ENCODE measurements around the gene PSMD12. TPM values are rescaled to one million over a fixed set of nuclear protein-coding genes. Genes with fewer than 3 reads are reported as not detected.
"Not testable (repeated sequence)": the region's sequence is repeated elsewhere in the genome, so short reads cannot be mapped to it uniquely, and the experiment has no call there.

Gene PSMD12
- polyA plus RNA-seq, 1 experiment = 12.8 TPM

DNA sequence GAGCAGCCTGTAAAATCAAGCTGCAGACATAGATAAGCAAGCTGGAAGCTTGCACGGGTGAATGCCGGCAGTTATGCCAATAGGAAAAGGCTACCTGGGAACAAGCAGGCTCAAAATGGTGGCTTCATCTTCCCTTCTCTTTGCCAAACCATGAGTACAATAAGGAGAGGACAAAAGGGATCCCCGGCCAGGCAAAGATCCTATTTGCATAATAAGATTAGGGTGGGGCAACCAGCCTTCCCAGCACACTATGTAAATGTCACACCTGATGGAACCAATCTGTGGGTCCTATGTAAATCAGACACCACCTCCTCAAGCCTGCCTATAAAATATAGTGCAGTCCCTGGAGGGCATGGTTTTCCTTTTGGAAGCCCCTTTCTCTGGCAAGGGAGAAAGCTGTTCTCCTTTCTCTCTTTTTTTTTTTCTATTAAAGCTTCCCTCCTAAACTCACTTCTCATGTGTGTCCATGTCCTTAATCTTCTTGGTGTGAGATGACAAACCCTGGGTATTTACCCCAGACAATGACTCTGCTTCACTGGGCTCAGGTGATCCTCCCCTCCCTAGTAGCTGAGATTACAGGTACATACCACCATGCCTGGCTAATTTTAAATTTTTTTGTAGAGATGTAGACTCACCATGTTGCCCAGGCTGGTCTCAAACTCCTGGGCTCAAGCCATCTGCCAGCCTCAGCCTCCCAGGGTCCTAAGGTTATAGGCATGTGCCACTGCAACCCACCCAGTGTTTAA is 44.2 kb downstream of the PSMD12 start:
- TF ChIP-seq, protein P1, sequence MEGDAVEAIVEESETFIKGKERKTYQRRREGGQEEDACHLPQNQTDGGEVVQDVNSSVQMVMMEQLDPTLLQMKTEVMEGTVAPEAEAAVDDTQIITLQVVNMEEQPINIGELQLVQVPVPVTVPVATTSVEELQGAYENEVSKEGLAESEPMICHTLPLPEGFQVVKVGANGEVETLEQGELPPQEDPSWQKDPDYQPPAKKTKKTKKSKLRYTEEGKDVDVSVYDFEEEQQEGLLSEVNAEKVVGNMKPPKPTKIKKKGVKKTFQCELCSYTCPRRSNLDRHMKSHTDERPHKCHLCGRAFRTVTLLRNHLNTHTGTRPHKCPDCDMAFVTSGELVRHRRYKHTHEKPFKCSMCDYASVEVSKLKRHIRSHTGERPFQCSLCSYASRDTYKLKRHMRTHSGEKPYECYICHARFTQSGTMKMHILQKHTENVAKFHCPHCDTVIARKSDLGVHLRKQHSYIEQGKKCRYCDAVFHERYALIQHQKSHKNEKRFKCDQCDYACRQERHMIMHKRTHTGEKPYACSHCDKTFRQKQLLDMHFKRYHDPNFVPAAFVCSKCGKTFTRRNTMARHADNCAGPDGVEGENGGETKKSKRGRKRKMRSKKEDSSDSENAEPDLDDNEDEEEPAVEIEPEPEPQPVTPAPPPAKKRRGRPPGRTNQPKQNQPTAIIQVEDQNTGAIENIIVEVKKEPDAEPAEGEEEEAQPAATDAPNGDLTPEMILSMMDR (IDR thresholded peaks at IDR 0.05; ENCODE audit: insufficient read depth, low read depth, low read length) = no peak
- Histone ChIP-seq H3K36me3 (ENCODE audit: control insufficient read depth, insufficient read depth, low read length) (no peaks in the 10 kb centered on the region), H3K4me3 (ENCODE audit: low read depth, low read length) (no peak overlapping the region), H3K27me3 (ENCODE audit: control insufficient read depth, insufficient read depth, low read length) (no peaks in the 10 kb centered on the region)
- ChIA-PET CTCF (interaction anchor here (1.2 kb wide), 1 partner anchor 11 kb away, joined by 3 read pairs; no protein-coding TSS in a partner anchor), POLR2A (no interaction called here)
- no peak for DNase-seq (ENCODE audit: low read depth)

- POLR2A ChIA-PET; H3K36me3 ChIP-seq (ENCODE audit: control insufficient read depth, insufficient read depth, low read length); H3K27me3 ChIP-seq (ENCODE audit: control insufficient read depth, insufficient read depth, low read length); CTCF ChIA-PET; DNase-seq (ENCODE audit: low read depth); H3K4me3 ChIP-seq (ENCODE audit: low read depth, low read length): not testable (repeated sequence)
Measured at GRCh38 chr17:67321486-67321885, 44.9 kb downstream of the PSMD12 start.

DNA sequence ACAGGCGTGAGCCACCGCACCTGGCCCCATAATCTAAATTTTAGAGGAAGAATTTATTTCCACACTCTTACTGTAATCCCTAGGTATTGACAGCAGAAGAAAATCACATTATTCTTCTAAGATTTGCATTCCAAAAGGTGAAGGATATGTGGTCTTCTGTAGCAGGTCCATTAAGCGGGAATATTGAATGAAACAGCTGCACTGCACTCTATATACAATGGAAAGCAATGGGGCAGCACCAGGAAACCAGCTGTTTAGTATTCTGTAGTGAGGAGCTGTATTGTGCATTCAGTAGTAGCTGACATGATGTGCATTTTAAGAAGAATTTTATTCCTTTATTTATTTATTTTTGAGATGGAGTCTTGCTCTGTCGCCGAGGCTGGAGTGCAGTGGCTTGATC is 49.6 kb downstream of the PSMD12 start:
- H3K27me3 ChIP-seq (ENCODE audit: control insufficient read depth, insufficient read depth, low read length) = no peaks in the 10 kb centered on the region
- POLR2A ChIA-PET = no interaction called here
- no peak for DNase-seq (ENCODE audit: low read depth)
- H3K36me3 ChIP-seq (ENCODE audit: control insufficient read depth, insufficient read depth, low read length) = no peaks in the 10 kb centered on the region
- TF ChIP-seq, protein P1 (IDR thresholded peaks at IDR 0.05; ENCODE audit: insufficient read depth, low read depth, low read length) = no peak
- H3K4me3 ChIP-seq (ENCODE audit: low read depth, low read length) = no peak overlapping the region
- CTCF ChIA-PET = interaction anchor here (1.7 kb wide), 1 partner anchor 9 kb away, joined by 5 read pairs; no protein-coding TSS in a partner anchor

DNA sequence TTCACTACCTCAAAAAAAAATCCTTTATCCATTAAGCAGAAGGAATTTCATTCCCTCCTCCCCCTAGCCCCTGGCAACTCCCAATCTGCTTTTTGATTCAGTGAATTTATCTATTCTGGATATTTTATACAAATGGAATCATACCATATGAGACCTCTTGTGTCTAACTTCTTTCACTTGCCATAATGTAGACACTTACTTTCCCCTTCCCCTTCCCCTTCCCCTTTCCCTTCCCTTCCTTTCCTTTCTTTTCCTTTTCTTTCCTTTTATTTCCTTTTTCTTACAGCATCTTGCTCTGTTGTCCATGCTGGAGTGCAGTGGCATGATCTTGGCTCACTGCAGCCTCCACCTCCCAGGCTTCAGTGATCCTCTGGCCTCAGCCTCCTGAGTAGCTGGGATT is 50.5 kb downstream of the PSMD12 start:
- POLR2A ChIA-PET = no interaction called here
- CTCF ChIA-PET = no interaction called here
- H3K27me3 ChIP-seq (ENCODE audit: control insufficient read depth, insufficient read depth, low read length) = no peaks in the 10 kb centered on the region

GRCh38 chr17:67312265-67312664 is 54.1 kb downstream of the PSMD12 start:
- H3K4me3 ChIP-seq (ENCODE audit: low read depth, low read length) = no peak overlapping the region
- TF ChIP-seq, protein P1 (IDR thresholded peaks at IDR 0.05; ENCODE audit: insufficient read depth, low read depth, low read length) = no peak
- POLR2A ChIA-PET = no interaction called here
- DNase-seq (ENCODE audit: low read depth) = no peak
- no peaks in the 10 kb centered on the region for H3K27me3 ChIP-seq (ENCODE audit: control insufficient read depth, insufficient read depth, low read length)
- CTCF ChIA-PET = no interaction called here
- no peaks in the 10 kb centered on the region for H3K36me3 ChIP-seq (ENCODE audit: control insufficient read depth, insufficient read depth, low read length)

More for the DNA sequence above, 50.5 kb downstream of the PSMD12 start:
- Histone ChIP-seq H3K36me3 (ENCODE audit: control insufficient read depth, insufficient read depth, low read length) (no peaks in the 10 kb centered on the region), H3K4me3 (ENCODE audit: low read depth, low read length) (no peak overlapping the region)
- TF ChIP-seq, protein P1 (IDR thresholded peaks at IDR 0.05; ENCODE audit: insufficient read depth, low read depth, low read length) = no peak
- no peak for DNase-seq (ENCODE audit: low read depth)

GRCh38 chr17:67311575-67311974 is 54.8 kb downstream of the PSMD12 start:
- Histone ChIP-seq H3K4me3 (ENCODE audit: low read depth, low read length) (no peak overlapping the region), H3K27me3 (ENCODE audit: control insufficient read depth, insufficient read depth, low read length) (no peaks in the 10 kb centered on the region), H3K36me3 (ENCODE audit: control insufficient read depth, insufficient read depth, low read length) (no peaks in the 10 kb centered on the region)
- no peak for DNase-seq (ENCODE audit: low read depth)
- POLR2A ChIA-PET = no interaction called here
- TF ChIP-seq, protein P1 (IDR thresholded peaks at IDR 0.05; ENCODE audit: insufficient read depth, low read depth, low read length) = no peak
- CTCF ChIA-PET = interaction anchor here (1.2 kb wide), 2 partner anchors 11 to 18 kb away, joined by 3 read pairs; no protein-coding TSS in a partner anchor

Measured in BJ (cell line).